ENCODE results near the gene ARHGAP36. TPM values are rescaled to one million over a fixed set of nuclear protein-coding genes. Genes with fewer than 3 reads are reported as not detected.

The ARHGAP36 gene
- total and polyA plus RNA-seq, 2 donors (not counting 3 experiments of a cell fraction or from before 2014, with no cell fraction given): not detected

GRCh38 chrX:131041667-131042066, 16.5 kb upstream of the ARHGAP36 start:
- dilution Hi-C loops (cut with MboI; ENCODE audit: extremely low pct_ligation_motif_present, low sequenced_read_pairs) (no loop called here), intact Hi-C loops (cut with micrococcal nuclease) (no loop called here)
- BruUV-seq (replicated peaks): no TSS peak
- H3K27ac ChIP-seq (ENCODE audit: insufficient read depth, low read depth, low read length): no peak overlapping the region
- H4K20me1 ChIP-seq (replicated peaks; ENCODE audit: control insufficient read depth, extremely low read depth, insufficient read depth, low read length): no peaks in the 10 kb centered on the region
- no peaks in the 10 kb centered on the region for H3K36me3 ChIP-seq (ENCODE audit: control insufficient read depth in 2 of 2, extremely low read depth in 1 of 2, insufficient read depth in 2 of 2, low read length in 2 of 2)
- CTCF ChIA-PET: no interaction called here
- TF ChIP-seq EZH2 (IDR thresholded peaks at IDR 0.05; ENCODE audit: borderline replicate concordance, low read depth, low read length, severe bottlenecking) (no peak), FOS (IDR thresholded peaks at IDR 0.05; ENCODE audit: borderline replicate concordance, insufficient read depth, low read length) (no peak), JUN (IDR thresholded peaks at IDR 0.05; ENCODE audit: borderline replicate concordance, insufficient read depth, insufficient read length, low read depth) (no peak), MYC (IDR thresholded peaks at IDR 0.05; ENCODE audit: low read depth, low read length) (no peak), GATA2 (IDR thresholded peaks at IDR 0.05; ENCODE audit: insufficient read depth, insufficient read length, low read depth, low read length) (no peak), MAX (IDR thresholded peaks at IDR 0.05; ENCODE audit: insufficient read depth, insufficient read length) (no peak), POLR2A (IDR thresholded peaks at IDR 0.05; ENCODE audit: low read depth, low read length) (no peak), POLR2AphosphoS5 (IDR thresholded peaks at IDR 0.05; ENCODE audit: insufficient read depth, low read depth, low read length) (no peak), CTCF (IDR thresholded peaks at IDR 0.05; ENCODE audit: extremely low read depth in 1 of 2, insufficient read depth in 1 of 2, low read depth in 1 of 2, low read length in 2 of 2) (no peak)
- no peaks in the 10 kb centered on the region for H3K9me1 ChIP-seq (replicated peaks; ENCODE audit: control insufficient read depth, extremely low read depth, insufficient read depth, low read length)
- no peaks in the 10 kb centered on the region for H3K27me3 ChIP-seq (ENCODE audit: control insufficient read depth in 2 of 2, insufficient read depth in 2 of 2, low read length in 2 of 2)
- H2AFZ ChIP-seq (ENCODE audit: low read depth, low read length): no peak overlapping the region
- H3K9me3 ChIP-seq (replicated peaks; ENCODE audit: control insufficient read depth, insufficient read depth, low read length): no peaks in the 10 kb centered on the region
- no peaks in the 10 kb centered on the region for H3K4me1 ChIP-seq (ENCODE audit: control insufficient read depth, extremely low read depth, insufficient read depth, low read length)
- POLR2A ChIA-PET: no interaction called here
- no peak overlapping the region for H3K4me3 ChIP-seq (replicated peaks in 1 of 3; ENCODE audit: insufficient read depth in 1 of 3, low read depth in 1 of 3, low read length in 3 of 3)
- FAIRE-seq (no peak), DNase-seq (ENCODE audit: low read depth, low spot score) (no peak)
- H3K79me2 ChIP-seq (ENCODE audit: control insufficient read depth, insufficient read depth, low read length): no peaks in the 10 kb centered on the region
- H3K9ac ChIP-seq (replicated peaks; ENCODE audit: extremely low read depth, insufficient read depth, low read length): no peak overlapping the region
- no peak overlapping the region for H3K4me2 ChIP-seq (ENCODE audit: insufficient read depth, low read length)

Data from endothelial cell of umbilical vein (primary cell).